Colonic mucosa (tissue), 4 donors: ENCODE measurements around the gene RNASE11. TPM values are rescaled to one million over a fixed set of nuclear protein-coding genes. Genes with fewer than 3 reads are reported as not detected.

ENCODE experiments used
- DNase-seq: peaks from one replicate; pipeline ENCODE4 v3.0.0-alpha.2; 2020
- H3K27ac ChIP-seq: fragments of 200-600 bp; one replicate; pipeline ENCODE4 v1.8.0; 2021
- H3K27me3 ChIP-seq: fragments of 200-600 bp; one replicate; pipeline ENCODE4 v1.8.0; 2021
- H3K36me3 ChIP-seq: fragments of 200-600 bp; one replicate; pipeline ENCODE4 v1.8.0; 2021
- H3K4me1 ChIP-seq: fragments of 200-600 bp; one replicate; pipeline ENCODE4 v1.8.0; 2021; ENCODE audit warnings: mild to moderate bottlenecking
- H3K4me3 ChIP-seq: fragments of 200-600 bp; one replicate; pipeline ENCODE4 v1.8.0; 2021
- H3K9ac ChIP-seq, 2 donors: one replicate each; pipeline ENCODE4 v1.7.0; 2013; ENCODE audit warnings: control low read depth in 2 of 2, low read depth in 2 of 2, low read length in 2 of 2
- H3K9me3 ChIP-seq: fragments of 200-600 bp; one replicate; pipeline ENCODE4 v1.8.0; 2021
- intact Hi-C: fragments of 100-400 bp; cut with DNase I; formaldehyde crosslinking; loops from one replicate; pipeline ENCODE4 v1.14.1; 2022
- total RNA-seq, 2 donors: library from RNA; stranded (reverse); fragmentation: NEBNext Ultra II Directional in 1 of 2; extraction: Animal tissue kit (Norgen Biotek cat#: 25700) in 1 of 2; gene quantifications; one replicate each; pipeline ENCODE4 v1.2.1, GENCODE V29; 2021
- TF ChIP-seq, protein P1 (sequence below): fragments of 200-600 bp; IDR thresholded peaks from one replicate; pipeline ENCODE4 v1.8.0; 2022; ENCODE audit warnings: antibody characterized with exemption, mild to moderate bottlenecking
- donor health status: healthy.
- donor health status: DM: no; HTN: no; CAD: no.
- donor health status: DM: no; HTN: no; CAD: no.

The RNASE11 gene
- total RNA-seq, 2 donors from 2014 or later = not detected

DNA sequence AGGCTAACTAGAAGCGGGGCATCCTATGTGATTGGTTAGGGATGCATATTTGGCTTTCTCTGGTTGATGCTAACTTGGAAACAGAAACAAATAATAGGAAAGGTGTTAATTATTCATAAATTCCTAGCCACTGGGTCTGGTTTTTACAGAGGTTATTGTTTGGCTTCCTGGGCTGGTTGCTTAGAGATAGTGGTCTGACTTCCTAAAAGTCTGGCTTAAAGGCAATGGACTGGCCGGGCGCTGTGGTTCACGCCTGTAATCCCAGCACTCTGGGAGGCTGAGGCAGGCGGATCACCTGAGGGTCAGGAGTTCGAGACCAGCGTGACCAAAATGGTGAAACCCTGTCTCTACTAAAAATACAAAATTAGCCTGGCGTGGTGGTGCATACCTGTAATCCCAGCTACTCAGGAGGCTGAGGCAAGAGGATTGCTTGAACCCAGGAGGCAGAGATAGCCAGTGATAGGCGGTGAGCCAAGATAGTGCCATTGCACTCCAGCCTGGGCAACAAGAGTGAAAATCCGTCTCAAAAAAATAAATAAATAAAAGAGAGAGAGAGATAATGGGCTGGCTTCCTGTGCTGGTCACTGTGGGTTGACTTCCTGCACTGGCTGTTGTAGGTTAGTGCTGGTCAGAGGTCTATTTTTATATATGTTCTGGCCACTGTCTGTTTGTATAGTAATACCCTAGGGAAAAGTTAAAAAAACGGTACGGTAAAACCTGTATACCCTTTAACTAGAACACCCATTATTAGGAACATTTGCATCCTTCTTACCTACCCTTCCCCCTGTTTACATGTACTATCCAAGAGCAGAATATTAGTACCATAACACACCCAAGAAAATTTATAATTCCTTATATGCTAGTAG lies 29.6 kb upstream of the RNASE11 start:
- Histone ChIP-seq H3K4me1 (no peaks in the 10 kb centered on the region), H3K9ac (no peak overlapping the region), H3K27ac (no peak overlapping the region), H3K9me3 (no peaks in the 10 kb centered on the region), H3K4me3 (no peak overlapping the region), H3K27me3 (no peaks in the 10 kb centered on the region), H3K36me3 (no peaks in the 10 kb centered on the region)
- intact Hi-C loops = no loop called here
- TF ChIP-seq, protein P1, sequence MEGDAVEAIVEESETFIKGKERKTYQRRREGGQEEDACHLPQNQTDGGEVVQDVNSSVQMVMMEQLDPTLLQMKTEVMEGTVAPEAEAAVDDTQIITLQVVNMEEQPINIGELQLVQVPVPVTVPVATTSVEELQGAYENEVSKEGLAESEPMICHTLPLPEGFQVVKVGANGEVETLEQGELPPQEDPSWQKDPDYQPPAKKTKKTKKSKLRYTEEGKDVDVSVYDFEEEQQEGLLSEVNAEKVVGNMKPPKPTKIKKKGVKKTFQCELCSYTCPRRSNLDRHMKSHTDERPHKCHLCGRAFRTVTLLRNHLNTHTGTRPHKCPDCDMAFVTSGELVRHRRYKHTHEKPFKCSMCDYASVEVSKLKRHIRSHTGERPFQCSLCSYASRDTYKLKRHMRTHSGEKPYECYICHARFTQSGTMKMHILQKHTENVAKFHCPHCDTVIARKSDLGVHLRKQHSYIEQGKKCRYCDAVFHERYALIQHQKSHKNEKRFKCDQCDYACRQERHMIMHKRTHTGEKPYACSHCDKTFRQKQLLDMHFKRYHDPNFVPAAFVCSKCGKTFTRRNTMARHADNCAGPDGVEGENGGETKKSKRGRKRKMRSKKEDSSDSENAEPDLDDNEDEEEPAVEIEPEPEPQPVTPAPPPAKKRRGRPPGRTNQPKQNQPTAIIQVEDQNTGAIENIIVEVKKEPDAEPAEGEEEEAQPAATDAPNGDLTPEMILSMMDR = no peak
- DNase-seq = no peak

DNA sequence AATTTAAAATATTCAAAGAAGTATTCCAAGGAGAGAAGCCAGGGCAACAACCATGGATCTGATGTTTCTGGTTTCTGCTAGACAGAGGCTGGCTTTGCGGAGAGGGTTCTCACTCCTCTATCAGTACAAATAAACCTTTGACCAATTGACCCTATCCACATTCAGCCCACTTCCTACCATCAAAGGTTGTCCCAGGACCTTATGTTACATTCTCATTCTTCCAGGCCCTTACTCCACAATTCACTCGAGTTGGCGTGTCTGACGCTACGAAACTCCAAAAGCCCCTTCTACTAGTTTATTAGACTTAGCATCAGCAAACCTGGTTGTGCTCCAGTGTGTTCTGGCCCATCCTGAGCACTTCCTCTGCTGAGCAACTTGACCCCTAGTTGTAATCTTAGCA lies 28.2 kb upstream of the RNASE11 start:
- no peak for DNase-seq
- Histone ChIP-seq H3K9ac (no peak overlapping the region), H3K4me1 (no peaks in the 10 kb centered on the region), H3K27me3 (no peaks in the 10 kb centered on the region), H3K9me3 (no peaks in the 10 kb centered on the region), H3K27ac (no peak overlapping the region), H3K4me3 (no peak overlapping the region), H3K36me3 (no peaks in the 10 kb centered on the region)
- intact Hi-C loops = no loop called here
- TF ChIP-seq, protein P1 = no peak

DNA sequence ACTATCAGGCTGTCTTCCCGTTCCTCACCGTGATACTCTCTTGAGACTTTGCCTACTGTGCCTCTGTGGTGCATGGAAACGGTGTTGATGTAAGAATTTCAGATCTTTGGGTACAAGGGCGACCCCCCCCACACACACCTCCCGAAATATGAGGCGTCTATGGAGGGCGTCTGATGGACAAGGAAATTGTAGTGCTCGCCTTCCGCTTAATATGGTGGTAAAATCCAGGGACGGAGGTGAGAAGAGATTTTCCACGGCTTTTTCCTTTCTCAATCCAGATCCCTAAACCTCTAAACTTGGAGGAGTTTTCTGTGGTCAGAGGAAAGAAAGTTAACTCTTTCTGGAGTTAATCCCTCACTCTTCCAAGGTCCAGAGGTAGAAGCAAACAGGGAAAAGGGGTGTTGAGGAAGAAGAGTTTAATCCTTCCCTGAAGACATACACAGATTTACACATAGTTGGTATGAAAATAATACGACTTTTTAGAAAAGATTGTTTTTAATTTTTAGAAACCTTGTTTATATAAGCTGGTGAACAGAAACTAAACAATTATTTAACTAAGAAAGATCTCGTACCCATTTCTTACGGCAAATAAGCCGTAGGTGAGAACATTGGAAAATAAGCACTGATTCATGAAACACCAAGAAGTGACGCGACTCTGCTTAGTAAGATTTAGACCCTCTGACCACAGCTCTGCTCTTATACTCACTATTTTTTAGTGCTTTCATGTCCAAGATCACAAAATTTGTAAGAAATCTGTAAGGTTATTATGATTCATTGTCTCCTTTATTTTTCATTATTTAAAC lies 26.4 kb upstream of the RNASE11 start:
- Histone ChIP-seq H3K4me1 (no peaks in the 10 kb centered on the region), H3K27ac (peak overlapping the region; percentile 75), H3K9me3 (no peaks in the 10 kb centered on the region), H3K27me3 (no peaks in the 10 kb centered on the region), H3K4me3 (peak overlapping the region; percentile 41), H3K9ac (peak overlapping the region; percentile 6 to 81), H3K36me3 (no peaks in the 10 kb centered on the region)
- peak; percentile 39 for DNase-seq
- TF ChIP-seq, protein P1 = no peak
- intact Hi-C loops = no loop called here

DNA sequence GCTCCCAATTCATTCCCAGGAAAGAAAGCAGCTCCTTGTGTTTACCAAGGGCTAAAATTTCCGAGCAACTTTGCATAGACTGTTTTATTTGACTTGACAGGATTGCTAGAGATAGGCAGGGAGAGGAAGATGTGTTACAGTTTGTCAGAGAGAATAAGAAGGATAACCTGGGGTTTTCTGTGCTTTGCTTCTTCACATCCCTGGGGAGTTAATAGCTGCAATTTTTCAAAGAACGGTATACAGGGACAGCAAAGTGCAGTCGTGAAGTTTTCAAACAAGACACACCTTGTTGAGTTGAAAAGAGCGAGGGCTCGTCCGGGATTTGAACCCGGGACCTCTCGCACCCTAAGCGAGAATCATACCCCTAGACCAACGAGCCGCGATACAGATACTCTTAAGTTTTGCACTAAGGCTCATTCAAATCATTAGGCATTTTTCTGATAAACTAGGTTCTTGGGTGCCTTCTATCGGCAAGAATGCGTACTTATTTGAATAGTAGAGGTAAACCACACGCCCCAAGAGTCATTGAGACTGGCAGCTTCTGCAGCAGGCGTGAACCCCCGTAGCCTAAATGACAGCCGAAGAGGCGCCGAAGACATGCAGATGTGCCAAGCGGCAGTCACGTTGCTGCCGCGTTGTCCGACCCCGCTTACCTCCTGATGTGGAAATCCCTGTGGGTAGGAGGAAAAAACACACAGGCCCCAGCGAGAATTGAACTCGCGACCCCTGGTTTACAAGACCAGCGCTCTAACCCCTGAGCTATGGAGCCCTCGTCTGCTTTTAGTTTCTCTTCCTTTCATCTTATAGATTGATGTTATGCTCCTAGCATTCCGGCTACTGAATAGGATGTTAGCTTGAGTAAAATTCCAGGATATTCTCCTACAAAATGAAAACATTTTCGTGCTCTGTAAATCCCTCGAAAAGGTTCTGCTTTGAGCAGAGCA lies 25.6 kb upstream of the RNASE11 start:
- no peaks in the 10 kb centered on the region for H3K4me1 ChIP-seq
- no peaks in the 10 kb centered on the region for H3K36me3 ChIP-seq
- H3K9ac ChIP-seq = peak overlapping the region; percentile 6 to 81
- no peaks in the 10 kb centered on the region for H3K27me3 ChIP-seq
- H3K9me3 ChIP-seq = no peaks in the 10 kb centered on the region
- peak; percentile 87 for DNase-seq
- peak overlapping the region; percentile 75 for H3K27ac ChIP-seq
- H3K4me3 ChIP-seq = peak overlapping the region; percentile 41
- TF ChIP-seq, protein P1 = peak; percentile 43
- intact Hi-C loops = loop anchor here (2.0 kb wide), 1 partner anchor 69 kb away; no protein-coding TSS in a partner anchor

DNA sequence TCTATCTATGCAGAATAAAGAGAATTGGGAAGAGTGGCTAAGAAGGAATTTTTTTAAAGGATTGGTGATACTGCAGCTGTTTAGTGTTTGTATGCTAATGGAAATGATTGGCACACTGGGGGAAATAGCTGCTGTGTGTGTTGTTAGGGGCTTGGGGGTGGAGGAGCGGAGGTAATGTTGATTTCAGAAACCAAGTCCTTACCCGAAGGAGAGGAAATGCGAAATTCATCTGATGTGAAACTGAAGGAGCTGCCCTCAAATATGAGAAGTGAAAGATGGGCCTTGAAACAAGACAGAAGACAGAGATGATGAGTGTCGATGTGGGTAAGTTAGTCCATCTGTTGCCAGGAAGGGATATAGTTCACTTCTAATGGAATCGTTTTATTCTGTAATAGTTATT lies 24.6 kb upstream of the RNASE11 start:
- TF ChIP-seq, protein P1 = no peak
- no peak overlapping the region for H3K9ac ChIP-seq
- no peaks in the 10 kb centered on the region for H3K27me3 ChIP-seq
- H3K36me3 ChIP-seq = no peaks in the 10 kb centered on the region
- no peak overlapping the region for H3K27ac ChIP-seq
- DNase-seq = no peak
- no peak overlapping the region for H3K4me3 ChIP-seq
- intact Hi-C loops = loop anchor here (2.0 kb wide), 1 partner anchor 70 kb away; no protein-coding TSS in a partner anchor
- H3K4me1 ChIP-seq = no peaks in the 10 kb centered on the region
- no peaks in the 10 kb centered on the region for H3K9me3 ChIP-seq
